ENCODE results near the gene ENTPD6. TPM values are rescaled to one million over a fixed set of nuclear protein-coding genes. Genes with fewer than 3 reads are reported as not detected.
"Not testable (repeated sequence)": the region's sequence is repeated elsewhere in the genome, so short reads cannot be mapped to it uniquely, and the experiment has no call there.

The ENTPD6 gene
- total RNA-seq, 4 donors from 2014 or later = 26.5 to 48.4 (median 40.2) TPM

- Histone ChIP-seq H3K36me3 (no peaks in the 10 kb centered on the region), H3K27ac (no peak overlapping the region), H3K27me3 (peaks cover 0 to 36% (median 0%) of the 10 kb centered on the region in 4 donors), H3K4me1 (no peaks in the 10 kb centered on the region), H3K4me3 (no peak overlapping the region), H3K9me3 (peaks cover 0 to 4% (median 0%) of the 10 kb centered on the region in 3 donors)
- no peak for TF ChIP-seq POLR2A (IDR thresholded peaks at IDR 0.05)
- TF ChIP-seq CTCF (IDR thresholded peaks at IDR 0.05) = no peak
- no peak for DNase-seq
- intact Hi-C loops (cut with DNase I) = no loop called here
These were observed 30.4 kb upstream of the ENTPD6 start for GRCh38 chr20:25165128-25165527.

GRCh38 chr20:25166105-25166782 lies 29.3 kb upstream of the ENTPD6 start:
- H3K36me3 ChIP-seq; H3K9me3 ChIP-seq; H3K4me1 ChIP-seq; H3K4me3 ChIP-seq; H3K27ac ChIP-seq; DNase-seq; intact Hi-C loops (cut with DNase I): not testable (repeated sequence)
- WGBS, 2 donors = 67% methylated on average over 1 of the region's 2 CpGs; no CpG with 5 or more reads in 1 of the 2 donors
- H3K27me3 ChIP-seq = peaks cover 0 to 36% (median 0%) of the 10 kb centered on the region in 4 donors

DNA sequence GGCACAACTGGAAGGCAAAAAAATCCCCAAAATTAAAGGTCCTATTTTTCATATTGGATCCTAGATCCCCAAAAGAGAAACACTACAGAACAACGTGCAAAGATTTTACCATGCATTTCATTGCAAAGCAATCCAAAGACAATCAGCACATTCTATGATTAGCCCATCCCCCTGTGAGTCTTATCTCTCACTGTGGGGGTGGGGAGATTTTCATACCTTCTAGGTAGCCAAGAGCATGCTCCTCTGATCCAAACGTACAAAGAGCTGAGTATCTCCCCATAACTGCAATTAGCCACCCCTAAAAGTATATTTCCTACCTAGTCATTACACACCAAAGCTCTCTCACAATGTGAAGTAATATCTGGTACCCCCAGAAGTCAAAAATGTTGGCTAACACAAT lies 22.2 kb upstream of the ENTPD6 start:
- Histone ChIP-seq H3K27me3 (no peaks in the 10 kb centered on the region), H3K9me3 (no peaks in the 10 kb centered on the region), H3K4me1 (peaks cover 0 to 16% (median 1%) of the 10 kb centered on the region in 3 donors), H3K4me3 (no peak overlapping the region), H3K27ac (peak overlapping the region in 1 of 4 donors; percentile 50), H3K36me3 (no peaks in the 10 kb centered on the region)
- TF ChIP-seq CTCF (IDR thresholded peaks at IDR 0.05) (no peak), POLR2A (IDR thresholded peaks at IDR 0.05) (no peak)
- WGBS, 2 donors = 44 to 57% methylated on average over 2 of the region's 2 CpGs
- no peak for DNase-seq
- intact Hi-C loops (cut with DNase I) = loop anchor here (10.0 kb wide), 1 partner anchor 99 kb away; no protein-coding TSS in a partner anchor

DNA sequence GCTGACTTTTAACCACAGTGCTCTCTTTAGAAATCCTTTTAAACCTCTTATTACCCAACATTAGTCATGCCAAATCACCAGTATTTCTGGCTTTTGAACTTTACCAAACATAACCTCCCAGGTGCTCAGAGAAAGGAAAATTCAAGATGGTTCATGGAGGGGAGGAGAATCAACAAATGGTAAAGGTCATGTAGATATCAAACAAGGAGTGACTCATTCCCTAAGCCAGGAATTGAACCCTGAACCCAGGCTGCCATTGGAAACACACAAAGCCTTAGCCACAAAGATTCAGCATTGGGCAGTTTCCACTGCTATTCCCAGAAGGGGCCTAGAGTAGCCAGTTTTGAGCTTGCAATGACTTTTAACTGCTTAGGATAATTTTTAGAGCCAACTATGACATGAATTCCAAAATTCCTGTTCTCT lies 21.6 kb upstream of the ENTPD6 start:
- no peak for DNase-seq
- no peaks in the 10 kb centered on the region for H3K9me3 ChIP-seq
- H3K27ac ChIP-seq = peak overlapping the region in 1 of 4 donors; percentile 50
- H3K36me3 ChIP-seq = no peaks in the 10 kb centered on the region
- peaks cover 3 to 22% (median 6%) of the 10 kb centered on the region in 3 donors for H3K4me1 ChIP-seq
- H3K4me3 ChIP-seq = no peak overlapping the region
- TF ChIP-seq CTCF (IDR thresholded peaks at IDR 0.05) (no peak), POLR2A (IDR thresholded peaks at IDR 0.05) (no peak)
- H3K27me3 ChIP-seq = no peaks in the 10 kb centered on the region
- intact Hi-C loops (cut with DNase I) = loop anchor here (10.0 kb wide), 1 partner anchor 99 kb away; no protein-coding TSS in a partner anchor

- DNase-seq = no peak
- H3K36me3 ChIP-seq = no peaks in the 10 kb centered on the region
- H3K9me3 ChIP-seq = no peaks in the 10 kb centered on the region
- H3K27ac ChIP-seq = no peak overlapping the region
- TF ChIP-seq CTCF (IDR thresholded peaks at IDR 0.05) (no peak), POLR2A (IDR thresholded peaks at IDR 0.05) (no peak)
- H3K4me3 ChIP-seq = no peak overlapping the region
- 73 to 85% methylated on average over 2 to 3 of the region's 3 CpGs for WGBS, 2 donors
- intact Hi-C loops (cut with DNase I) = loop anchor here (5.0 to 10.0 kb wide), 2 partner anchors 101 to 179 kb away; no protein-coding TSS in a partner anchor
- H3K27me3 ChIP-seq = no peaks in the 10 kb centered on the region
- H3K4me1 ChIP-seq = peaks cover 3 to 32% (median 12%) of the 10 kb centered on the region in 3 donors
These were observed 19.3 kb upstream of the ENTPD6 start for GRCh38 chr20:25176184-25176583.

All from esophagus squamous epithelium (tissue), 5 donors.